Tibial nerve (tissue), 4 donors: ENCODE results near the gene CHST13.

Experiments used
- CTCF ChIP-seq, 5 experiments: fragments of 200-600 bp in 3 of 5; fragments of 450-650 bp in 2 of 5; sonication (generic) in 3 of 5; IDR thresholded peaks; one replicate each; pipeline ENCODE4 v1.5.1; 2016 to 2019; ENCODE audit warnings: antibody characterized with exemption in 5 of 5, mild to moderate bottlenecking in 3 of 5, moderate library complexity in 2 of 5
- EP300 ChIP-seq, 2 donors: sonication (generic); formaldehyde crosslinking; IDR thresholded peaks; one replicate each; pipeline ENCODE4 v1.6.1; 2017; ENCODE audit warnings: antibody characterized with exemption in 2 of 2, mild to moderate bottlenecking in 1 of 2
- POLR2A ChIP-seq, 2 donors: fragments of 450-650 bp; IDR thresholded peaks; one replicate each; pipeline ENCODE4 v1.6.1; 2017; ENCODE audit warnings: antibody characterized with exemption in 2 of 2, mild to moderate bottlenecking in 2 of 2, moderate library complexity in 2 of 2

GRCh38 chr3:126480206-126480605 lies 43.7 kb upstream of the CHST13 start:
- TF ChIP-seq POLR2A (IDR thresholded peaks at IDR 0.05) (no peak), CTCF (IDR thresholded peaks at IDR 0.05) (no peak), EP300 (IDR thresholded peaks at IDR 0.05) (no peak)
